Measurements from ENCODE around the gene CHST15. TPM values are rescaled to one million over a fixed set of nuclear protein-coding genes. Genes with fewer than 3 reads are reported as not detected.

CHST15 gene
- total RNA-seq, 2 donors from 2014 or later: 9.2 to 17.8 TPM

DNA sequence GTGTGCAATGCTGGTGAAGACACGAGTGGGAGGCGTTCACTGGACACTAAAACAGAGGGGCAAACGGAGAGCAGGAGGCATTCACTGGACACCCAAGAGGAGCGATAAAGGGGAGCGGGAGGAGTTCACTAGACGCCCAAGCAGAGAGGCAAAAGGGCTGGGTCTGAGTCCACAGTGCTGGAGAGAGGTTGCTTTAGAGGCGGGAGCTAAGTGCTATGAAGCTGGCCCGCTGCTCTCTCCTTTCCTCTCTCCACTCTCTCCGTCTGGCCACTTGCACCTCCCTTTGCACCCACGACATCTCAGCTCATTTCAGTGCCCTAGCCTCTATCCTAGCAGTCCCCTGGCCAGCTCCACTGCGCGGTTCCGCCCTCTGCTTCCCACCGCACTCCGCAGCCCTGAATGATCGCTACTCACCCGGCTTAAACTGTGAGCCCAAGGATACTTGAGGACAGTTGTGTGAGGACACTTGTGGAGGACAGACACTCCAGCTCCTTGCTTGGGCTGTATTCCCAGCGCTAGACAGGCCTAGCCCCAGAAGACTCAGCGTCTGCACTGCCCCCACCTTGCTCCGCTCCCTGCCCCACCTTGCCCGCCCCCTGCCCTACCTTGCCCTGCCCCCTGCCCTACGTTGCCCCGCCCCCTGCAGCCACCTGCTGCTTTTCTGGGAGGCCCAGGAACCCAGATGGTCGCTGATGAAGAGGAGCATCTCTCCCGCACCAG, 123.0 kb downstream of the CHST15 start:
- intact Hi-C loops (cut with DNase I): no loop called here
- DNase-seq: no peak

DNA sequence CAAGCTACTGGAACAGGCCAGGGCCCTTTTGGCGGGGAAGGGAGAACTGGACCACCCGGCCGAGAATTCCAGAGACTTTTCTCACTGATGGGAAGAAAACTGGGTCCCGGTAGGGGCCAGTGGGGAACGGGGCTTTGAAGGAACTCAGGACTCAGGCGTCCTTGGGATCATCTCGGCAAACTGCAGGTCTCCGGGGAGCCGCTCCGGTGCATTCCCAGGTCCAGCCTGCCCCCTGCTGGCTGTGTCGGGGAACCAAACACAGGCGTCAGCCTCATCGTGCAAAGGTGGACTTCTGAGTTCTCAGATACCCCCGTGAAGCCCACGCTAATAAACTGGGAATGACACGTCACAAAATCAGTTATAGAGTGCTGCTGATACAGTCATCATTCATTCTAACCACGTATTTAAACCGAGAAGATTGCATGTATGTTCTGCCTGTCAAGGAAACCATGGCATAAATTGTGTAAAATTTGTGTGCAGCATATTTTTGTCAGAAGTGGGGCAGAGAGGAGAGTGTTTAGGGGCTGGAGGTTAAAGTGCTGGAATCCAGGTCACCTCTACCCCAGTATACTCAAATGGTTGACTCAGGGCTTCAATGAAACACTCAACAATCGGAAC, 125.7 kb downstream of the CHST15 start:
- intact Hi-C loops (cut with DNase I): loop anchor here (2.0 to 5.0 kb wide), 2 partner anchors 385 kb away; no protein-coding TSS in a partner anchor
- ATAC-seq (peak; percentile 76 to 77), DNase-seq (peak; percentile 80)

More for the DNA sequence above, 123.0 kb downstream of the CHST15 start:
- no peak for ATAC-seq

DNA sequence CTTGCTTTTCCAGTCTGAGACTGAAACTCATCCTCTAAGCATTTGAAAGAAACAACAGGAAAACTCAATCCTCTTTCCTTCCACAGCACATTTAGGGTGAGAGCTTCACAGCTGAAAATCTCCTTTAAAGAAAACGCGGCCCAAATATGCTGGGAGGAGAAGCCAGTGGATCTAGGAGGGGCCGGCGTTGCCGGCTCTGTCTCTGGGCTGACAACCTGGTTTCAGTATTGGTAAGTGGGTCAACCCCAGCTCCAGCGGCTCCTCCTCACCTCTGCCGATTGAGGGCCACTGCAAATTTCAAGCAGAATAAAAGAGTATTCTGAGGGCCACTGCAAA, 126.5 kb downstream of the CHST15 start:
- intact Hi-C loops (cut with DNase I): loop anchor here (2.0 to 5.0 kb wide), 2 partner anchors 384 to 385 kb away; no protein-coding TSS in a partner anchor
- no peak for DNase-seq
- no peak for ATAC-seq

DNA sequence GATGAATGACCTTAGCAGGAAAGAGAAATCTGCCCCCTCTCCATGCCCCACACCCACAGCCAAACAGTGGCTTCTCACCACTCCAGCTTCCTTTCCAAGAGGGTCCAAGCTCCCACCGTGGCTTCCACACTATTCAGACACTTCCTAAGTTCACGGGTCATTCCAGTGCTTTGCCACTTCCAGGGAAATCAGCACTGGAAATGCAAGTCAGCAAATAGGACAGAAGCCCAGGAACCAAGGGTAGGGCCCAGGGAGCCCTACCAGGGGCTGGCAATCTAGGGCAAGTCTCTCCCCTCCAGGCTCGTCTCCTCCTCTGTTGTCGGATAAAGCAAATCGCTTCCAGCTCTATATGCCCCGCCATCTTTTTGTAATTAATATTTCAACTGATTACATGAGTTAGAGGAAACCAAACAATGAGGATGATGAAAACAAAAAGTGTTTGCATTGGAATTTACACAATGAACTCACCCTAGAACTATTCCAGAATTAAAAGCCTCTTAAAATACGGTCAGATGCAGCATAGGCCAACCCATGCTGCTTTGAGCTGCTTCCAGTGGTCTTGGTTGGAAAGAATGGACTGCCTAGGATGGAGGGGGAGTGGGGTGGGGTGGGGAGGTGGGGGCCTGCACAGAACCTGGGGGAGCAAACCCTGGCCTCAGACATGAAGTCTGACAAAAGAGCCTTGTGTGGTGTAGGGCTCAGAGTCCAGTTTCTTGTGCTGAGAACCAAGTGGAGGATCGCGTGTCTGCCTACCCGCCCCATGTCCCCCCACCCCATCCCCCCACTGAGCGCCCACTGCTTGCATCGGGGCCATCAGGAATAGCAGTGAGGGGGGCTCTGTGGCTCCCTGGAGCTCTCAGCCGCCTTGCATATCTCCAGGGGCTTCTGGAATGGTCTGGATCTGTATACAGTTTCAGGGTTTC, 127.2 kb downstream of the CHST15 start:
- no peak for ATAC-seq
- DNase-seq: no peak
- intact Hi-C loops (cut with DNase I): loop anchor here (2.0 to 5.0 kb wide), 2 partner anchors 383 to 384 kb away; no protein-coding TSS in a partner anchor

DNA sequence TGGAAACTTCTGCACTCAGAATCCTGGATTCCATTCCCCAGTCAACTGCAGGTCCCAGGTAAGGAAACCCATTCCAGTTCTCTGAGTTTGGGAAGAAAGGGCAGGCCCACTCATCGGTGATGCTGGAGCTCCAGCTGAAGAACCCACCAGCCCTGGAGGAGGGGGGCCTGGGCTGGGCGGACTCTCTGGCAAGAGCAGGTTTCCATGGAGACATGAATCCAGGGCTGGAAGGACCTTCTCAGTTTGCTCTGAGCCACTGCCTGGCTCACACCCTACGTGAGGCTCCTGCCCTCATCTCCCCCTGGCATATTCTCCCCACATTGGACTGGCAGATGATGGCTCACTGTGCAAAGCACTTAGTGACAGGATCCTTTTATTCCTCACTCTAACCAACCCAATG, 128.4 kb downstream of the CHST15 start:
- intact Hi-C loops (cut with DNase I): loop anchor here in 1 of 2 donors (5.0 kb wide), 1 partner anchor 383 kb away; no protein-coding TSS in a partner anchor
- ATAC-seq: no peak

DNA sequence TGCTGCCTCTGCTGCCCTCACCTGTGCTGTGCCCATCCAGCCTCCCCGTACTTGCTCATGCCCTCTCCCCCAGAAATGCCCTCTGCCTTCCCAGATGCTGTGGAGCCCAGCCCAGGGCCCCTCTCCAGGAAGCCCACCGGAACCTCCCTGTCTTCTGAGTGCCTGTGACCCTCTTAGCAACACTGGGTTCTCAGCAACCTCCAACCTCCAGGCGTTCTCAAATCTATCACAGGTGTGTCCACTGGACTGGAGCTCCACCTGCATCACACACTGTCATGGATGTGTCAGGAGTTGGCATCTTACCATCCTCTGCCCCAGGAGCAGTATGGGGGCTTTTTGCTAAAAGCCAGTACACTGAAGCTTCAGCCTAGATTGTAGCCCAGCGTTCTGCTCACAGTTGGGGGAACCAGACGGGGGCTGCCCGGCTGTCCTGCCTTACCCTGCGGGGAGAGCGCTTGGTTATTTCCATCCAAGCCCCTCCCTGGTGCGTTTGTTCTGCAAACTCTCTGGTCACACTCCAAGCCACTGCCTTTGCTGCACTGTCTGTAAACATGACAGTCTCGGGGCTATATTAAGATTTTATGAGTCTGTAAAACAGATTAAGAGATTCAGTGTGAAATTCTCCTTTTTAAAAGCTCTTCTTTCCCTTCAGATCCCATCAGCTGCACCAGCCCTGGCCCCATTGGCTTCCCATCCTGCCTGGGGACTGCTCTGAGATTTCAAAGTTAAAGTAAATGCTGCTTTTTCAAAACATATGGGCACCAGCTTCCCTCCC, 130.5 kb downstream of the CHST15 start:
- ATAC-seq (no peak), DNase-seq (no peak)
- intact Hi-C loops (cut with DNase I): no loop called here

More for the DNA sequence above, 128.4 kb downstream of the CHST15 start:
- no peak for DNase-seq

DNA sequence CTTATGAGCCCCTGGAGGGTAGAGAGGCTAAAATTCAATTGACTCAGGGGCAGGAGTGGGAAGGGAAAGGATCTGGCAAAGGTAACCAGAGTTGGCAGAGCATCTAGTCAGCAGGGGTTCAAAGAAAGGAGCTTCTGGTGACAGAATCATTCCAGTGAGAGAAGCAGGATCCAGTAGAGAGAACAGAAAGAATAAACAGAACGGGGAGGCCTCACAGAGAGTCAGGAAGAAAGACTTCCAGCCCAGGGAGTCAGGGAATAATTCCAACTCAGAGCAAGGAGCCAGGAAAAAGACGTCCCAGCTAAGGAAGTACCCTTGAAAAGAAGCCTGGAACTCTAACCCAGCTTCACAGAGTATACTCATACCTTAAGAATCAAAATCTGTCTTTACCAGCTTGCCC, 135.2 kb downstream of the CHST15 start:
- ATAC-seq: no peak
- intact Hi-C loops (cut with DNase I): no loop called here
- DNase-seq: no peak

Other genes starting within 250 kb of the CHST15 start
- gene CPXM2, start 201.8 kb downstream of the CHST15 start, total RNA-seq: 10 to 100 TPM; 12.5 to 17.0 TPM

Data from left cardiac atrium (tissue), 4 donors.